GM12878 (cell line): ENCODE data around the gene TOX2.

Source experiments
- CHD4 ChIP-seq: fragments of 200-600 bp; sonication (generic); IDR thresholded peaks from 2 replicates; pipeline ENCODE4 v1.6.1; 2016; ENCODE audit warnings: mild to moderate bottlenecking
- CTCF ChIP-seq, 3 experiments: IDR thresholded peaks in 2 of 3; conservative IDR thresholded peaks in 1 of 3; 2 replicates each; pipeline ENCODE4 v1.5.1; 2011; ENCODE audit warnings: low read depth in 3 of 3, low read length in 3 of 3, mild to moderate bottlenecking in 3 of 3, control low read depth in 2 of 3, moderate library complexity in 2 of 3, inconsistent platforms in 1 of 3, mixed read lengths in 1 of 3; ENCODE audit not compliant: control insufficient read depth in 2 of 3, insufficient read depth in 1 of 3; ENCODE audit errors: extremely low read depth in 1 of 3
- E2F4 ChIP-seq: IDR thresholded peaks from 2 replicates; pipeline ENCODE4 v1.6.1; 2012; ENCODE audit warnings: low read depth, low read length, improper control_type of control experiment
- EP300 ChIP-seq, 2 experiments: fragments of 150-350 bp in 1 of 2; IDR thresholded peaks; 2 replicates each; pipeline ENCODE4 v1.6.1; 2011 to 2012; ENCODE audit warnings: low read depth in 2 of 2, low read length in 2 of 2, borderline replicate concordance in 1 of 2, improper control_type of control experiment in 1 of 2, inconsistent platforms in 1 of 2; ENCODE audit not compliant: control insufficient read depth in 1 of 2
- ESRRA ChIP-seq: IDR thresholded peaks from 2 replicates; pipeline ENCODE4 v1.6.1; 2012; ENCODE audit warnings: mild to moderate bottlenecking, low read length, improper control_type of control experiment
- MYC ChIP-seq: IDR thresholded peaks from 2 replicates; pipeline ENCODE4 v1.6.1; 2011; ENCODE audit warnings: mild to moderate bottlenecking, low read length, moderate library complexity, inconsistent platforms; ENCODE audit not compliant: insufficient read depth, insufficient replicate concordance, insufficient read length, severe bottlenecking
- NFYB ChIP-seq: IDR thresholded peaks from 2 replicates; pipeline ENCODE4 v1.6.1; 2011; ENCODE audit warnings: low read depth, mild to moderate bottlenecking, low read length, improper control_type of control experiment, moderate library complexity; ENCODE audit not compliant: insufficient read depth
- POLR2A ChIP-seq: IDR thresholded peaks from 2 replicates; pipeline ENCODE4 v1.6.1; 2011; ENCODE audit warnings: low read depth, mild to moderate bottlenecking, low read length
- RFX5 ChIP-seq: IDR thresholded peaks from 2 replicates; pipeline ENCODE4 v1.6.1; 2011; ENCODE audit warnings: low read depth, low read length, improper control_type of control experiment
- SIN3A ChIP-seq: IDR thresholded peaks from 2 replicates; pipeline ENCODE4 v1.6.1; 2012; ENCODE audit warnings: low read depth, low read length, improper control_type of control experiment

DNA sequence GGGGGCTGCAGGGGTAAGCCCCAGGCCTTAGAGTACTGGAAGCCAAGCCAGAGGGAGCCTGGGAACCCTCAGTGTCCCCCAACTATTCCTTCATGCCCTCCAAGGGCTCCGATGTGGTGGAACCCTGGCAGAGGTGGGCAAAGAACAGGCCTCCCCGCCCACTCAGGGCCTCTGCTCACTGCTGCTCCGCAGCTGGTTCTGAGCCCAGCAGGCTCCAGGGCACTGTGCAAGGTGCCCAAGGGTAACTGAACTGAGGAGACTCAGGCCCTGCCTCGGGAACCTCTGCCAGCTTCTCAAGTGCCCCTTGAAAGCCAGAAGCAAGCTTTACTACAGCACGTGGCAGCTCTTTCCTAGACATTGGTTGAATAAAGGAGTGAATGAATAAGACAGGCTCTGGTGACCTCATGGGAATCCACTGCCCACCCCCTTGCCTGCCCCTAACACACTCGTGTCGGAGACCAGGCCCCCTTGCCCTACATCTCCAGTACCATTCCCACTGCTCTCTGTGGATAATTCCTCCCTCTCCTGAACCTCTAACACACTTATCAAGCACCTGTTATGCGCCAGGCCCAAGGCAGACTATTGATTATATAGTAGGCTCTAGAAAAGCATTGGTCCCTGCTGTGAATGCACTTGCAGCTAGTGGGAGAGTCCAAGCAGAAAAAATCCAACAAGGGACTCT, 55.0 kb downstream of the TOX2 start:
- TF ChIP-seq POLR2A (no peak), E2F4 (no peak), EP300 (IDR thresholded peaks at IDR 0.05; ENCODE audit: borderline replicate concordance in 1 of 2, control insufficient read depth in 1 of 2, low read depth in 2 of 2, low read length in 2 of 2) (no peak), CTCF (IDR thresholded peaks at IDR 0.05 in 2 of 3, conservative IDR thresholded peaks at IDR 0.05 in 1 of 3; ENCODE audit: control insufficient read depth in 2 of 3, extremely low read depth in 1 of 3, insufficient read depth in 1 of 3, low read depth in 3 of 3, low read length in 3 of 3) (no peak), CHD4 (no peak), NFYB (no peak), MYC (no peak), RFX5 (no peak), SIN3A (no peak), ESRRA (no peak)
